ENCODE data around the gene SEPTIN3.

Gene SEPTIN3

GRCh38 chr22:41976961-41977566 lies 7.8 kb downstream of the SEPTIN3 start:
- H3F3A ChIP-seq (ENCODE audit: control insufficient read depth, insufficient read depth) = peaks cover 5% of the 10 kb centered on the region; the same call in 1 of the 2 replicates
- H3K4me1 ChIP-seq (ENCODE audit: control insufficient read depth, low read length) = peaks cover 17% of the 10 kb centered on the region
- 0 out of 2 replicates have a peak, but pooled peaks have one; percentile 66 for TF ChIP-seq EZH2phosphoT487 (IDR thresholded peaks at IDR 0.05; ENCODE audit: borderline replicate concordance, low read length)
- TF ChIP-seq CTCF (IDR thresholded peaks at IDR 0.05; ENCODE audit: low read depth, low read length, poor library complexity, severe bottlenecking) = no peak
- H4K20me1 ChIP-seq (ENCODE audit: control insufficient read depth, insufficient read depth, low read depth, low read length) = no peaks in the 10 kb centered on the region
- H3K4me3 ChIP-seq (ENCODE audit: low read length) = 0 out of 2 replicates have a peak overlapping the region, but pooled peaks have one; percentile 32
- peak overlapping the region; percentile 63 for H3K4me2 ChIP-seq (ENCODE audit: low read length)
- no peaks in the 10 kb centered on the region for H3K79me2 ChIP-seq (ENCODE audit: control insufficient read depth, low read length)
- no peaks in the 10 kb centered on the region for H3K9me3 ChIP-seq (ENCODE audit: control insufficient read depth, insufficient read depth, low read length)
- peaks cover 44% of the 10 kb centered on the region for H3K27me3 ChIP-seq (ENCODE audit: control insufficient read depth, low read length)
- no peak overlapping the region for H3K27ac ChIP-seq (ENCODE audit: low read depth, low read length)
- H3K9me2 ChIP-seq (replicated peaks; ENCODE audit: control insufficient read depth, low read length) = no peaks in the 10 kb centered on the region
- no peaks in the 10 kb centered on the region for H3K36me3 ChIP-seq (ENCODE audit: control insufficient read depth, low read length)

- Histone ChIP-seq H3F3A (ENCODE audit: control insufficient read depth, insufficient read depth) (peaks cover 5% of the 10 kb centered on the region; the same call in 1 of the 2 replicates), H3K27ac (ENCODE audit: low read depth, low read length) (no peak overlapping the region), H3K9me2 (replicated peaks; ENCODE audit: control insufficient read depth, low read length) (no peaks in the 10 kb centered on the region), H3K4me1 (ENCODE audit: control insufficient read depth, low read length) (peaks cover 17% of the 10 kb centered on the region), H3K79me2 (ENCODE audit: control insufficient read depth, low read length) (no peaks in the 10 kb centered on the region), H3K4me2 (ENCODE audit: low read length) (no peak overlapping the region), H3K9me3 (ENCODE audit: control insufficient read depth, insufficient read depth, low read length) (no peaks in the 10 kb centered on the region), H3K27me3 (ENCODE audit: control insufficient read depth, low read length) (peaks cover 36% of the 10 kb centered on the region), H3K4me3 (ENCODE audit: low read length) (no peak overlapping the region), H3K36me3 (ENCODE audit: control insufficient read depth, low read length) (no peaks in the 10 kb centered on the region), H4K20me1 (ENCODE audit: control insufficient read depth, insufficient read depth, low read depth, low read length) (no peaks in the 10 kb centered on the region)
- no peak for TF ChIP-seq EZH2phosphoT487 (IDR thresholded peaks at IDR 0.05; ENCODE audit: borderline replicate concordance, low read length)
- no peak for TF ChIP-seq CTCF (IDR thresholded peaks at IDR 0.05; ENCODE audit: low read depth, low read length, poor library complexity, severe bottlenecking)
Measured at GRCh38 chr22:41978732-41979131, 9.5 kb downstream of the SEPTIN3 start.

- H3K27me3 ChIP-seq (ENCODE audit: control insufficient read depth, low read length) = peaks cover 38% of the 10 kb centered on the region
- peaks cover 5% of the 10 kb centered on the region; the same call in 1 of the 2 replicates for H3F3A ChIP-seq (ENCODE audit: control insufficient read depth, insufficient read depth)
- H3K4me3 ChIP-seq (ENCODE audit: low read length) = no peak overlapping the region
- H3K36me3 ChIP-seq (ENCODE audit: control insufficient read depth, low read length) = no peaks in the 10 kb centered on the region
- H3K27ac ChIP-seq (ENCODE audit: low read depth, low read length) = no peak overlapping the region
- TF ChIP-seq EZH2phosphoT487 (IDR thresholded peaks at IDR 0.05; ENCODE audit: borderline replicate concordance, low read length) (no peak), CTCF (IDR thresholded peaks at IDR 0.05; ENCODE audit: low read depth, low read length, poor library complexity, severe bottlenecking) (no peak)
- no peaks in the 10 kb centered on the region for H3K9me2 ChIP-seq (replicated peaks; ENCODE audit: control insufficient read depth, low read length)
- H3K4me2 ChIP-seq (ENCODE audit: low read length) = no peak overlapping the region
- no peaks in the 10 kb centered on the region for H4K20me1 ChIP-seq (ENCODE audit: control insufficient read depth, insufficient read depth, low read depth, low read length)
- no peaks in the 10 kb centered on the region for H3K9me3 ChIP-seq (ENCODE audit: control insufficient read depth, insufficient read depth, low read length)
- H3K79me2 ChIP-seq (ENCODE audit: control insufficient read depth, low read length) = no peaks in the 10 kb centered on the region
- peaks cover 17% of the 10 kb centered on the region for H3K4me1 ChIP-seq (ENCODE audit: control insufficient read depth, low read length)
Measured at GRCh38 chr22:41979423-41980250, 10.4 kb downstream of the SEPTIN3 start.
